ENCODE results near the gene RIMBP2.

Gene RIMBP2

GRCh38 chr12:130462558-130463274 lies 253.4 kb downstream of the RIMBP2 start:
- DNase-seq (ENCODE audit: low read depth, low spot score), result no peak

- DNase-seq (ENCODE audit: low read depth, low spot score), result no peak
Measured at GRCh38 chr12:130461839-130462557, 254.1 kb downstream of the RIMBP2 start.

- DNase-seq (ENCODE audit: low read depth, low spot score), result no peak
Measured at GRCh38 chr12:130461447-130461815, 254.7 kb downstream of the RIMBP2 start.

- no peak for DNase-seq (ENCODE audit: low read depth, low spot score)
Measured at GRCh38 chr12:130460611-130461446, 255.3 kb downstream of the RIMBP2 start.

- no peak for DNase-seq (ENCODE audit: low read depth, low spot score)
Measured at GRCh38 chr12:130459916-130460315, 256.2 kb downstream of the RIMBP2 start.

GRCh38 chr12:130458341-130458740 lies 257.8 kb downstream of the RIMBP2 start:
- no peak for DNase-seq (ENCODE audit: low read depth, low spot score)

GRCh38 chr12:130457215-130457614 lies 258.9 kb downstream of the RIMBP2 start:
- DNase-seq (ENCODE audit: low read depth, low spot score), result no peak

- no peak for DNase-seq (ENCODE audit: low read depth, low spot score)
Measured at GRCh38 chr12:130456375-130457199, 259.5 kb downstream of the RIMBP2 start.

GRCh38 chr12:130455161-130455560 lies 260.9 kb downstream of the RIMBP2 start:
- DNase-seq (ENCODE audit: low read depth, low spot score), result no peak

GRCh38 chr12:130454296-130454695 lies 261.8 kb downstream of the RIMBP2 start:
- DNase-seq (ENCODE audit: low read depth, low spot score), result no peak

- DNase-seq (ENCODE audit: low read depth, low spot score), result no peak
Measured at GRCh38 chr12:130452546-130452945, 263.6 kb downstream of the RIMBP2 start.

GRCh38 chr12:130451001-130451930 lies 264.8 kb downstream of the RIMBP2 start:
- DNase-seq (ENCODE audit: low read depth, low spot score), result no peak

GRCh38 chr12:130449291-130449690 lies 266.8 kb downstream of the RIMBP2 start:
- DNase-seq (ENCODE audit: low read depth, low spot score), result no peak

GRCh38 chr12:130448044-130448821 lies 267.9 kb downstream of the RIMBP2 start:
- DNase-seq (ENCODE audit: low read depth, low spot score), result no peak

- no peak for DNase-seq (ENCODE audit: low read depth, low spot score)
Measured at GRCh38 chr12:130447655-130447965, 268.5 kb downstream of the RIMBP2 start.

GRCh38 chr12:130446846-130447654 lies 269.0 kb downstream of the RIMBP2 start:
- DNase-seq (ENCODE audit: low read depth, low spot score), result no peak

- no peak for DNase-seq (ENCODE audit: low read depth, low spot score)
Measured at GRCh38 chr12:130444986-130445385, 271.1 kb downstream of the RIMBP2 start.

GRCh38 chr12:130444061-130444460 lies 272.0 kb downstream of the RIMBP2 start:
- no peak for DNase-seq (ENCODE audit: low read depth, low spot score)
